ENCODE measurements around the gene GPR137.

Gene GPR137

GRCh38 chr11:64324692-64325469 is 39.2 kb downstream of the GPR137 start:
- TF ChIP-seq USF1 (IDR thresholded peaks at IDR 0.05) (no peak), NFIC (IDR thresholded peaks at IDR 0.05) (no peak), TAF1 (IDR thresholded peaks at IDR 0.05; ENCODE audit: low read depth) (no peak), TEAD4 (IDR thresholded peaks at IDR 0.05) (no peak), TCF12 (IDR thresholded peaks at IDR 0.05; ENCODE audit: low read depth) (no peak), ZBTB7A (IDR thresholded peaks at IDR 0.05; ENCODE audit: low read depth) (no peak), CREB1 (IDR thresholded peaks at IDR 0.05; ENCODE audit: low read depth) (no peak), YY1 (IDR thresholded peaks at IDR 0.05; ENCODE audit: low read depth) (no peak), EGR1 (IDR thresholded peaks at IDR 0.05) (no peak), EP300 (IDR thresholded peaks at IDR 0.05; ENCODE audit: borderline replicate concordance) (no peak), MAX (IDR thresholded peaks at IDR 0.05) (no peak)

GRCh38 chr11:64327375-64327774 is 41.7 kb downstream of the GPR137 start:
- TF ChIP-seq USF1 (IDR thresholded peaks at IDR 0.05) (0 out of 2 replicates have a peak, but pooled peaks have one; percentile 25), FOXM1 (IDR thresholded peaks at IDR 0.05; ENCODE audit: borderline replicate concordance, low read depth) (no peak), TAF1 (IDR thresholded peaks at IDR 0.05; ENCODE audit: low read depth) (no peak)
- TF ChIP-seq, protein P1, sequence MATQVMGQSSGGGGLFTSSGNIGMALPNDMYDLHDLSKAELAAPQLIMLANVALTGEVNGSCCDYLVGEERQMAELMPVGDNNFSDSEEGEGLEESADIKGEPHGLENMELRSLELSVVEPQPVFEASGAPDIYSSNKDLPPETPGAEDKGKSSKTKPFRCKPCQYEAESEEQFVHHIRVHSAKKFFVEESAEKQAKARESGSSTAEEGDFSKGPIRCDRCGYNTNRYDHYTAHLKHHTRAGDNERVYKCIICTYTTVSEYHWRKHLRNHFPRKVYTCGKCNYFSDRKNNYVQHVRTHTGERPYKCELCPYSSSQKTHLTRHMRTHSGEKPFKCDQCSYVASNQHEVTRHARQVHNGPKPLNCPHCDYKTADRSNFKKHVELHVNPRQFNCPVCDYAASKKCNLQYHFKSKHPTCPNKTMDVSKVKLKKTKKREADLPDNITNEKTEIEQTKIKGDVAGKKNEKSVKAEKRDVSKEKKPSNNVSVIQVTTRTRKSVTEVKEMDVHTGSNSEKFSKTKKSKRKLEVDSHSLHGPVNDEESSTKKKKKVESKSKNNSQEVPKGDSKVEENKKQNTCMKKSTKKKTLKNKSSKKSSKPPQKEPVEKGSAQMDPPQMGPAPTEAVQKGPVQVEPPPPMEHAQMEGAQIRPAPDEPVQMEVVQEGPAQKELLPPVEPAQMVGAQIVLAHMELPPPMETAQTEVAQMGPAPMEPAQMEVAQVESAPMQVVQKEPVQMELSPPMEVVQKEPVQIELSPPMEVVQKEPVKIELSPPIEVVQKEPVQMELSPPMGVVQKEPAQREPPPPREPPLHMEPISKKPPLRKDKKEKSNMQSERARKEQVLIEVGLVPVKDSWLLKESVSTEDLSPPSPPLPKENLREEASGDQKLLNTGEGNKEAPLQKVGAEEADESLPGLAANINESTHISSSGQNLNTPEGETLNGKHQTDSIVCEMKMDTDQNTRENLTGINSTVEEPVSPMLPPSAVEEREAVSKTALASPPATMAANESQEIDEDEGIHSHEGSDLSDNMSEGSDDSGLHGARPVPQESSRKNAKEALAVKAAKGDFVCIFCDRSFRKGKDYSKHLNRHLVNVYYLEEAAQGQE (IDR thresholded peaks at IDR 0.05; ENCODE audit: low read depth) = no peak

GRCh38 chr11:64327993-64328392 is 42.3 kb downstream of the GPR137 start:
- TF ChIP-seq EGR1 (IDR thresholded peaks at IDR 0.05) (no peak), TCF12 (IDR thresholded peaks at IDR 0.05; ENCODE audit: low read depth) (no peak), MAX (IDR thresholded peaks at IDR 0.05) (no peak)

DNA sequence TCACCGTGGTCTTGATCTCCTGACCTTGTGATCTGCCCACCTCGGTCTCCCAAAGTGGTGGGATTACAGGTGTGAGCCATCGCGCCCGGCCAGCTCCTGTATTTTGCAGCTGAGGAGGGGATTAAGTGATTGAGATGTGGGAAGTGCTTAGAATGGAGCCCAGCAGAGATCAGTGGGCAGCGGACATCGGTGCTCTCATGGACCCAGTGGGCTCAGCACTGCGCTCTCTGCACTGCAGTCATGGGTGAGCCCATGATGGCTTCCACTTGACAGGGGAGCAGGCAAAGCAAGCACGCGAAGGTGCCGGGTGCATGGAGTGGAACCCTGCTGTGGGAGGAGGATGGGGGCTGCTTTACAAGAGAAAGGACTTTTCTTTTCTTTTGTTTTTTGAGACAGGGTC is 45.2 kb downstream of the GPR137 start:
- TF ChIP-seq CEBPB (IDR thresholded peaks at IDR 0.05) (no peak), CREB1 (IDR thresholded peaks at IDR 0.05; ENCODE audit: low read depth) (no peak), NFIC (IDR thresholded peaks at IDR 0.05) (no peak), TEAD4 (IDR thresholded peaks at IDR 0.05) (no peak)

GRCh38 chr11:64331569-64332371 is 46.1 kb downstream of the GPR137 start:
- TF ChIP-seq TAF1 (IDR thresholded peaks at IDR 0.05; ENCODE audit: low read depth) (no peak), ZBTB7A (IDR thresholded peaks at IDR 0.05; ENCODE audit: low read depth) (peak; percentile 71), USF1 (IDR thresholded peaks at IDR 0.05) (peak; percentile 25; the same call in 1 of the 2 replicates), CREB1 (IDR thresholded peaks at IDR 0.05; ENCODE audit: low read depth) (no peak), MAX (IDR thresholded peaks at IDR 0.05) (peak; percentile 31), TEAD4 (IDR thresholded peaks at IDR 0.05) (no peak), RAD21 (IDR thresholded peaks at IDR 0.05; ENCODE audit: low read depth) (peak; percentile 63), EP300 (IDR thresholded peaks at IDR 0.05; ENCODE audit: borderline replicate concordance) (no peak), NFIC (IDR thresholded peaks at IDR 0.05) (peak; percentile 83), TCF12 (IDR thresholded peaks at IDR 0.05; ENCODE audit: low read depth) (peak; percentile 81)

GRCh38 chr11:64333556-64333955 is 47.9 kb downstream of the GPR137 start:
- TF ChIP-seq TEAD4 (IDR thresholded peaks at IDR 0.05) (no peak), CEBPB (IDR thresholded peaks at IDR 0.05) (no peak), MAX (IDR thresholded peaks at IDR 0.05) (no peak), USF1 (IDR thresholded peaks at IDR 0.05) (no peak), ZBTB7A (IDR thresholded peaks at IDR 0.05; ENCODE audit: low read depth) (no peak), NFIC (IDR thresholded peaks at IDR 0.05) (no peak), YY1 (IDR thresholded peaks at IDR 0.05; ENCODE audit: low read depth) (no peak), EGR1 (IDR thresholded peaks at IDR 0.05) (no peak), RAD21 (IDR thresholded peaks at IDR 0.05; ENCODE audit: low read depth) (no peak), FOXM1 (IDR thresholded peaks at IDR 0.05; ENCODE audit: borderline replicate concordance, low read depth) (no peak), TCF12 (IDR thresholded peaks at IDR 0.05; ENCODE audit: low read depth) (no peak), EP300 (IDR thresholded peaks at IDR 0.05; ENCODE audit: borderline replicate concordance) (no peak), CREB1 (IDR thresholded peaks at IDR 0.05; ENCODE audit: low read depth) (no peak)
- TF ChIP-seq, protein P1 (IDR thresholded peaks at IDR 0.05; ENCODE audit: low read depth) = no peak
